Brain microvascular endothelial cell (primary cell): Measurements from ENCODE around the gene METTL25B.
"Not testable (repeated sequence)": the region's sequence is repeated elsewhere in the genome, so short reads cannot be mapped to it uniquely, and the experiment has no call there.

Source experiments
- DNase-seq: peaks from one replicate; pipeline ENCODE4 v3.0.0-alpha.2; 2020
- H3K27ac ChIP-seq: fragments of 250-450 bp; sonication (Bioruptor Pico); 2 replicates; pipeline ENCODE4 v1.5.1; 2020; ENCODE audit warnings: mild to moderate bottlenecking, moderate library complexity
- H3K27me3 ChIP-seq: fragments of 250-450 bp; sonication (Bioruptor Pico); replicated peaks from 2 replicates; pipeline ENCODE4 v1.5.1; 2020; ENCODE audit warnings: mild to moderate bottlenecking
- H3K36me3 ChIP-seq: fragments of 250-450 bp; sonication (Bioruptor Pico); replicated peaks from 2 replicates; pipeline ENCODE4 v1.5.1; 2020; ENCODE audit warnings: mild to moderate bottlenecking
- H3K4me3 ChIP-seq: 2 replicates; pipeline ENCODE4 v1.5.1; 2011; ENCODE audit warnings: low read depth, mild to moderate bottlenecking, control low read depth, low read length, moderate library complexity
- CTCF ChIP-seq: IDR thresholded peaks from 2 replicates; pipeline ENCODE4 v1.5.1; 2011; ENCODE audit warnings: low read depth, mild to moderate bottlenecking, moderate library complexity, low read length, control low read depth, inconsistent platforms; ENCODE audit errors: missing control alignments
- in situ Hi-C: cut with HindIII; loops from 2 replicates; pipeline ENCODE4 v1.10.0; 2017; ENCODE audit warnings: low sequenced_read_pairs, low pct_ligation_motif_present

Gene METTL25B

DNA sequence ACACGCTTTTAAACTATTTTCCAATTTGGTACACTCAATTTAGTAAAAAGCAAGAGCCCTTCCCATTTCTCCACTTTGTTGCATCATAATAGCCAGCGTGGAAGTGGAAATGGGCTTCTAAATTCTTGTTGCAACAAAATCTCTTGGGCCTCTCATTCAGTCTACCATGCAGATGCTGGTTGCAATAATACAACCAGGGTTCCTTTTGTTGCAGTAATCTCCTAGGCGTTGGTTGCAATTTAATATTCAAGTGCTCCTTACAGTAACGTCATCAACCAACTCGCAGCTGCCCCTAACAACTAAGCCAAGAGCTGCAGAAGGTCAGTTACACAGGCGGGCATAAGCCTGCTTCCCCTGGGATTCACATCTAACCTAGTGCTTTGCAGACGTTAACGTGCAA, 25.9 kb downstream of the METTL25B start:
- DNase-seq: no peak
- Histone ChIP-seq H3K27me3 (no peaks in the 10 kb centered on the region), H3K27ac (no peak overlapping the region), H3K36me3 (no peaks in the 10 kb centered on the region), H3K4me3 (no peak overlapping the region)
- in situ Hi-C loops: no loop called here
- TF ChIP-seq CTCF: no peak

DNA sequence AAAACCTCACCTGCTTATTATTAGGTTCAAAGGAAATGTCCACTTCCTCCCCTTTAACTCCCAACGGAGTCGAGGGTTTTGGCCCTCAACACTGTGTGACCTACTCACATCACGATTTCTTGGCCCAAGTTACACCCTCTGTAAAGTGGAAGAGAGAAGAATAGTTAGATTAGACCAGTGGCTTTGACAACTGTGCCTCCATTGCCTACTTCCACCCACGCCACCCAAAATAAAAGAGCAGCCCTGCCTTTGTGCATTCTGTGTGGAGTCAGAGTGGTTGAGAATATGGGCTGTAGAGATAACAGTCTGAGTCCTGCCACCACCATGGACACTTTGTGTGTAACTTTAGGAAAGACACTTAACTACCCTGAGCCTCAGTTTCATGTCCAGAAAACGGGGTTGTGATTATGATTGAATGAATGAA, 27.3 kb downstream of the METTL25B start:
- no peak for DNase-seq
- no peak for TF ChIP-seq CTCF
- Histone ChIP-seq H3K4me3 (no peak overlapping the region), H3K27me3 (no peaks in the 10 kb centered on the region), H3K27ac (no peak overlapping the region), H3K36me3 (no peaks in the 10 kb centered on the region)
- in situ Hi-C loops: no loop called here

GRCh38 chr1:156756355-156756754, 28.1 kb downstream of the METTL25B start:
- no peak for DNase-seq
- H3K36me3 ChIP-seq: no peaks in the 10 kb centered on the region
- no peaks in the 10 kb centered on the region for H3K27me3 ChIP-seq
- no peak overlapping the region for H3K4me3 ChIP-seq
- in situ Hi-C loops: no loop called here
- no peak for TF ChIP-seq CTCF
- H3K27ac ChIP-seq: no peak overlapping the region

GRCh38 chr1:156757572-156758253, 29.4 kb downstream of the METTL25B start:
- H3K27me3 ChIP-seq, DNase-seq, in situ Hi-C loops, H3K4me3 ChIP-seq, H3K27ac ChIP-seq, H3K36me3 ChIP-seq: not testable (repeated sequence)

DNA sequence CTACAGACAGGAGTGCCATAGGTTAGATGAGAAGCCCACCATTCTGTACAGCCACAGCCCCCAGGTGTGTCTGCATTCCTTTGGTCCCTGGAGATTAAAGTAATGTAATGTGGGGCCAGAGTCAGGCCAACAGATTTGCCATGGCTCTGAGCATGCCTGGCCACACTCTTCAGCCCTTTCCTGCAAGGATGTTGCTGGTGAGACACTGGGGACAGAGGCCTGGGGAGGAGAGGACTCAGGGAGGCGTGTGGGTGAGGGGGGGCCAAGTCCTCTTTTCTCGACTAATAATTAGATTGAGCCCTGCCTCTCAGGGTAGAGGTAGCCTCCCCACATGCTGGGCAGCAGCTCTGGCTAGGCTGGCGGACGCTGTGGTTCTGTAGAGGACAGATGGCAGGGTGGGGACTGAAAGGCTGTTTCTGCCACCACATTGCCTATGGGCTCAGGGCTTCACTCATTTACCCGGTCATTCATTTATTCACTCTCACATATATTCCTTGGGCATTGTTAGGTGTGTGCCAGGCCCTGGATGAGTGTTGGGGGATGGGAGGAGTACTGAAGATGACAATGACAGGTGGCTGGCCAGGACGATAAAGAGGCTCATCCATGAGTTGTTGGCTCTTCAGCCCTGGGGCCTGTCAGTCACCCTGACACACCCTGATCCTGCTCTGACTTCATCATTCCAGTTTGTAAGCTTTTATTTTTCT, 32.0 kb downstream of the METTL25B start:
- no peak for TF ChIP-seq CTCF
- in situ Hi-C loops: no loop called here
- no peak overlapping the region for H3K4me3 ChIP-seq
- no peak for DNase-seq
- H3K27ac ChIP-seq: no peak overlapping the region
- H3K36me3 ChIP-seq: no peaks in the 10 kb centered on the region
- no peaks in the 10 kb centered on the region for H3K27me3 ChIP-seq

DNA sequence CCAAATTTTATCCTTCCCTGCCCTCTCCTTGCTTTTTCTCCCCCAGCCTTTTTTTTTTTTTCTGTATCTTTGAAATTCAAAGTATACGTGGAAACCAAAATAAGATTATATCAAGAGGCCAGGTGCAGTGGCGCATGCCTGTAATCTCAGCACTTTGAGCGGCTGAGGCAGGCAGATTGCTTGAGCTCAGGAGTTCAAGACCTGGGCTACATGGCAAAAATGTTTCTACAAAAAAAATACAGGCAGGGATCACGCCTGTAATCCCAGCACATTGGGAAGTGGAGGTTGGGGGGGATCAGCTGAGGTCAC, 32.5 kb downstream of the METTL25B start:
- Histone ChIP-seq H3K4me3 (no peak overlapping the region), H3K27me3 (no peaks in the 10 kb centered on the region), H3K27ac (no peak overlapping the region), H3K36me3 (no peaks in the 10 kb centered on the region)
- no peak for TF ChIP-seq CTCF
- in situ Hi-C loops: no loop called here
- DNase-seq: no peak

GRCh38 chr1:156765136-156765535, 36.9 kb downstream of the METTL25B start:
- H3K27ac ChIP-seq, H3K36me3 ChIP-seq, DNase-seq, H3K4me3 ChIP-seq, in situ Hi-C loops, H3K27me3 ChIP-seq: not testable (repeated sequence)
